Uterus (tissue), 4 donors: Measurements from ENCODE around the gene SYNJ2. TPM values are rescaled to one million over a fixed set of nuclear protein-coding genes. Genes with fewer than 3 reads are reported as not detected.

Source experiments
- DNase-seq, 2 donors: peaks; one replicate each; pipeline ENCODE4 v3.0.0-alpha.2; 2019 to 2020
- H3K27ac ChIP-seq, 2 donors: fragments of 200-600 bp; sonication (generic); 1 replicate in 1 of 2; 2 replicates in 1 of 2; pipeline ENCODE4 v1.5.1; 2016 to 2018
- H3K27me3 ChIP-seq, 2 donors: fragments of 200-600 bp; sonication (generic); one replicate each; pipeline ENCODE4 v1.5.1; 2018 to 2019; ENCODE audit warnings: control low read depth in 1 of 2
- H3K36me3 ChIP-seq, 2 donors: fragments of 200-600 bp; sonication (generic); one replicate each; pipeline ENCODE4 v1.5.1; 2019; ENCODE audit warnings: control low read depth in 1 of 2
- H3K4me1 ChIP-seq, 2 donors: fragments of 200-600 bp; sonication (generic); one replicate each; pipeline ENCODE4 v1.5.1; 2018 to 2019; ENCODE audit warnings: control low read depth in 1 of 2
- H3K4me3 ChIP-seq, 2 donors: fragments of 200-600 bp; sonication (generic); 1 replicate in 1 of 2; 2 replicates in 1 of 2; pipeline ENCODE4 v1.5.1; 2018 to 2019; ENCODE audit warnings: mild to moderate bottlenecking in 1 of 2
- H3K9me3 ChIP-seq, 2 donors: fragments of 200-600 bp; sonication (generic); one replicate each; pipeline ENCODE4 v1.5.1; 2019; ENCODE audit warnings: control low read depth in 1 of 2
- POLR2A ChIP-seq, 2 donors: fragments of 450-650 bp; IDR thresholded peaks; one replicate each; pipeline ENCODE4 v1.6.1; 2016; ENCODE audit warnings: antibody characterized with exemption in 2 of 2, mild to moderate bottlenecking in 1 of 2, moderate library complexity in 1 of 2
- intact Hi-C: fragments of 100-400 bp; cut with DNase I; formaldehyde crosslinking; loops from one replicate; pipeline ENCODE4 v1.15.1; 2023; ENCODE audit warnings: low total_unique reads
- total RNA-seq, 4 donors: library from RNA; depleted of rRNA in 3 of 4; stranded (reverse); fragments of >200 nt in 3 of 4; gene quantifications; one replicate each; pipeline versions ENCODE4 v1.1.0 to v1.2.4, GENCODE V29; 2014 to 2023
- TF ChIP-seq, protein P1 (sequence below), 4 experiments: fragments of 200-600 bp in 2 of 4; fragments of 450-650 bp in 2 of 4; sonication (generic) in 2 of 4; IDR thresholded peaks; one replicate each; pipeline ENCODE4 v1.5.1; 2016 to 2019; ENCODE audit warnings: antibody characterized with exemption in 4 of 4, mild to moderate bottlenecking in 2 of 4, moderate library complexity in 1 of 4
- donor health status: DM: yes; HTN: yes; CAD: no.

SYNJ2 gene
- total RNA-seq, 4 donors from 2014 or later = 9.5 to 32.2 (median 13.5) TPM

DNA sequence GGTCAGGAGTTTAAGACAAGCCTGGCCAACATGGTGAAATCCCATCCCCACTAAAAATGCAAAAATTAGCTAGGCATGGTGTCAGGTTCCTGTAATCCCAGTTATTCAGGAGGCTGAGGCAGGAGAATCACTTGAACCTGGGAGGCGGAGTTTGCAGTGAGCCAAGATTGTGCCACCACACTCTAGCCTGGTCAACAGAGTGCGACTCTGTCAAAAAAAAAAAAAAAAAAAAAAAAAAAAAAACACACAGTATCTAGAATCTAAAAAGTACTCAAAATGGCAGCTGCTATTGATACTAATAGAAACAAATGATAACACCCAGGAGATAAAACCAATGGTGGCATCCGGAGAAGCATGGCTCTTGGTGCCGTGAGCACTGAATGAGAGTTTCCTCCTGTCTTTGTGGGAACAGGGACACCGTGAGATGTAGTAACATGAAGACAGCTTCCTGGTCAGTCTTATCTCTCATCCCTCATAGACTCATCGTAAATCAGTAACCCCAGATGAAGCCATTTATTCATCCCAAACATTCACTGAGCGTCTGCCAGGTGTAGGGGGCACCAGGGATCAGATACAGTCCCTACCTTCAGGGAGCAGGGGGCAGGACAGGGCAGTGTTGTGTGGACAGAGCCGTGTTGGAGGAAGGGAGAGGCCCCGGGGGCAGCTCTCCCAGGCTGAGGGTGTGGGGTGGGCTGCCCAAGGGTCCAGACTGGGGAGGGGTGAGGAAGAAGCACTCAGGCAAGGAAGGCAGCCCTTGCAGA is 66.1 kb downstream of the SYNJ2 start:
- Histone ChIP-seq H3K4me1 (peaks cover 0 to 5% of the 10 kb centered on the region in 2 donors), H3K9me3 (no peaks in the 10 kb centered on the region), H3K27ac (no peak overlapping the region), H3K4me3 (no peak overlapping the region), H3K27me3 (no peaks in the 10 kb centered on the region), H3K36me3 (no peaks in the 10 kb centered on the region)
- TF ChIP-seq POLR2A (IDR thresholded peaks at IDR 0.05) = no peak
- TF ChIP-seq, protein P1, sequence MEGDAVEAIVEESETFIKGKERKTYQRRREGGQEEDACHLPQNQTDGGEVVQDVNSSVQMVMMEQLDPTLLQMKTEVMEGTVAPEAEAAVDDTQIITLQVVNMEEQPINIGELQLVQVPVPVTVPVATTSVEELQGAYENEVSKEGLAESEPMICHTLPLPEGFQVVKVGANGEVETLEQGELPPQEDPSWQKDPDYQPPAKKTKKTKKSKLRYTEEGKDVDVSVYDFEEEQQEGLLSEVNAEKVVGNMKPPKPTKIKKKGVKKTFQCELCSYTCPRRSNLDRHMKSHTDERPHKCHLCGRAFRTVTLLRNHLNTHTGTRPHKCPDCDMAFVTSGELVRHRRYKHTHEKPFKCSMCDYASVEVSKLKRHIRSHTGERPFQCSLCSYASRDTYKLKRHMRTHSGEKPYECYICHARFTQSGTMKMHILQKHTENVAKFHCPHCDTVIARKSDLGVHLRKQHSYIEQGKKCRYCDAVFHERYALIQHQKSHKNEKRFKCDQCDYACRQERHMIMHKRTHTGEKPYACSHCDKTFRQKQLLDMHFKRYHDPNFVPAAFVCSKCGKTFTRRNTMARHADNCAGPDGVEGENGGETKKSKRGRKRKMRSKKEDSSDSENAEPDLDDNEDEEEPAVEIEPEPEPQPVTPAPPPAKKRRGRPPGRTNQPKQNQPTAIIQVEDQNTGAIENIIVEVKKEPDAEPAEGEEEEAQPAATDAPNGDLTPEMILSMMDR (IDR thresholded peaks at IDR 0.05) = no peak
- intact Hi-C loops = no loop called here
- no peak for DNase-seq

DNA sequence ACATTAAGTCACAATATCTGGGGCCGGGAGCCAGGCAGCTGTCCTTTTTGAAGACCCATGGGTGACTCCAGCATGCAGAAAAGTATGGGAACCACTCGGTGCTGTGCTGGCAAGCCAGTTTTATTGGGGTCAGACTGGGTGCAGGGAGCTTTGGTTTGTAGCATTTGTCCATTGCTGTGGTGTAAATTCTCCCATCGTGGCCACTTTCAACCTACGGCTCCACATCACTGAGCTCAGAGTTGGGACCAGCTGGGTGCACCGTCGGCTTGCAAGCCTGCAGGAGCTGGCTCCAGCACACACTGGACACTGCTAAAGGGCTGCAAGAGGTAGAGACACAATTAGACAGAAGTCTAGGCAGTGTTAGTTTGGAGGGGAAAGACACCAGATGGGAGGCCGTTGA is 66.9 kb downstream of the SYNJ2 start:
- intact Hi-C loops = no loop called here
- H3K4me3 ChIP-seq = no peak overlapping the region
- H3K27me3 ChIP-seq = no peaks in the 10 kb centered on the region
- peaks cover 0 to 5% of the 10 kb centered on the region in 2 donors for H3K4me1 ChIP-seq
- no peak for TF ChIP-seq POLR2A (IDR thresholded peaks at IDR 0.05)
- TF ChIP-seq, protein P1 (IDR thresholded peaks at IDR 0.05) = no peak
- no peaks in the 10 kb centered on the region for H3K9me3 ChIP-seq
- no peak overlapping the region for H3K27ac ChIP-seq
- H3K36me3 ChIP-seq = no peaks in the 10 kb centered on the region
- DNase-seq = no peak

DNA sequence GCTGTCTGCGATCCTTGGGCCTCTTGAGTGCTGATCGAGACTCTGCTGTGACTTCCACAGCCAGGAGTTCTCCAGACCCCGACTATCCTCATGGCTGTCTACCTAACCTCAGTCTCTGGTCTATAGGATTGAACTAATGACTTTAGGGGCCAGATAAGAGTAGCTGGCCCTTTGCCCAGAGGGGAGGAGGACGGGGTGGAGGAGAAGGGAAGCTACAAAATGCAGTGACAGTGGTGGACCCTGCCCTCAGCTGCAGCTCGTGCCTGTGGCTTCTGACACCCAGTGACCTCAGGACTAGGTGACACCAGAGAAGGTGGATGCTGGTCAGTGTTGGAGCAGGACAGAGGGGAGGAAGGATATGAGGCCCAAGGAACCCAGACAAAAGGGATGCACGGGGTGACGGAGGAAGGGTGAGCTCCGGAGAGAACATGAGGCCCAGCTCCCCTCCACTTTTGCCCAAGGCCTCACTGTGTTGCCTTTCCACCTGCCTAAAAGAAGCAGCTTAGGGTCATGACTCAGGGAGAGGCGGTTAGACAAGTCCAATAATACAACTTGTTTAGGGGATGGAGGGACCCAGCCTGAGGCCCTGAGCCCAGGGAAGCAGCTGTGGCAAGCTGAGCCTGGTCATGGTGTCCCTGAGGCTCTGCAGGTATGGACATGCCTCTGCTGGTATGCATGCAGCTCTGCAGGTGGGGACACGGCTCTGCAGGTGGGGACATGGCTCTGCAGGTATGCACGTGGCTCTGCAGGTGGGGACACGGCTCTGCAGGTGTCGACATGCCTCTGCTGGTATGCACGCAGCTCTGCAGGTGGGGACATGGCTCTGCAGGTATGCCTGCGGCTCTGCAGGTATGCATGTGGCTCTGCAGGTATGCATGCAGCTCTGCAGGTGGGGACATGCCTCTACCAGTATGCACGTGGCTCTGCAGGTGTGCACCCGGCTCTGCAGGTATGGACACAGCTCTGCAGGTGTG is 67.7 kb downstream of the SYNJ2 start:
- no peaks in the 10 kb centered on the region for H3K36me3 ChIP-seq
- no peak overlapping the region for H3K4me3 ChIP-seq
- DNase-seq = no peak
- H3K27me3 ChIP-seq = no peaks in the 10 kb centered on the region
- intact Hi-C loops = no loop called here
- TF ChIP-seq, protein P1 (IDR thresholded peaks at IDR 0.05) = no peak
- no peak for TF ChIP-seq POLR2A (IDR thresholded peaks at IDR 0.05)
- H3K27ac ChIP-seq = no peak overlapping the region
- H3K9me3 ChIP-seq = no peaks in the 10 kb centered on the region
- no peaks in the 10 kb centered on the region for H3K4me1 ChIP-seq

DNA sequence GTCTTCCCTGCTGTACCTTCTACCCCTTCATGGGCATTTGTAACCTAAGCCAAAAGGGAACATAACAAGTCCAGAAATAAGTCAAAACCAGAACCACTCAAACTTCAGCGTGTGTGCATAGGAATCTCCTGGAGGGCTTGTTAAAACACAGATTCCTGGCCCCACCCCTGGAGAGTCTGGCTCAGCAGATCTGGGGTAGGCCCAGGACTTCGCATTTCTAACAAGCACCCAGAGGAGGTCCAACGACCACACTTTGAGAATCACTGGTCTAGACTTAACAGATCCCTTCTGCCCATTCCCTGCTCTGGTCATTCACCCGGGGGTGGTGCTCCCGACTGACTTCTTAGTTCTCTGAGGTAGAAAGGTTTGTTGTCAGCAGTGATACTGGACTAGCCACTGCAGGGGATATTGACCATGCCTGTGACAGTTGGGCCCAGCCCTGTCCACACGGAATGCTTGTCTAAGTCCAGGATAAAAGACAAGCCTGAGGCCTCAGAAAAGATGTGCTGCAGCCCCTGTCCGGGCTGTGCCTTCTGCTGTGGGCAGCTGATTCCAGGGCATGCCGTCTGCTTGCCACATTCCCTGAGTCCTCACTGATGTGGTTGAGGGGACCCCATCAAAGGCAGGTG is 68.6 kb downstream of the SYNJ2 start:
- no peaks in the 10 kb centered on the region for H3K27me3 ChIP-seq
- H3K36me3 ChIP-seq = no peaks in the 10 kb centered on the region
- TF ChIP-seq POLR2A (IDR thresholded peaks at IDR 0.05) = no peak
- TF ChIP-seq, protein P1 (IDR thresholded peaks at IDR 0.05) = no peak
- intact Hi-C loops = no loop called here
- H3K27ac ChIP-seq = no peak overlapping the region
- no peak for DNase-seq
- no peaks in the 10 kb centered on the region for H3K9me3 ChIP-seq
- H3K4me1 ChIP-seq = no peaks in the 10 kb centered on the region
- H3K4me3 ChIP-seq = no peak overlapping the region
